Tibial nerve (tissue), 3 donors: ENCODE results near the gene ACSL1.

ENCODE experiments used
- CTCF ChIP-seq, 5 experiments: fragments of 200-600 bp in 3 of 5; fragments of 450-650 bp in 2 of 5; sonication (generic) in 3 of 5; IDR thresholded peaks; one replicate each; pipeline ENCODE4 v1.5.1; 2016 to 2019; ENCODE audit warnings: antibody characterized with exemption in 5 of 5, mild to moderate bottlenecking in 3 of 5, moderate library complexity in 2 of 5
- POLR2A ChIP-seq, 2 donors: fragments of 450-650 bp; IDR thresholded peaks; one replicate each; pipeline ENCODE4 v1.6.1; 2017; ENCODE audit warnings: antibody characterized with exemption in 2 of 2, mild to moderate bottlenecking in 2 of 2, moderate library complexity in 2 of 2

DNA sequence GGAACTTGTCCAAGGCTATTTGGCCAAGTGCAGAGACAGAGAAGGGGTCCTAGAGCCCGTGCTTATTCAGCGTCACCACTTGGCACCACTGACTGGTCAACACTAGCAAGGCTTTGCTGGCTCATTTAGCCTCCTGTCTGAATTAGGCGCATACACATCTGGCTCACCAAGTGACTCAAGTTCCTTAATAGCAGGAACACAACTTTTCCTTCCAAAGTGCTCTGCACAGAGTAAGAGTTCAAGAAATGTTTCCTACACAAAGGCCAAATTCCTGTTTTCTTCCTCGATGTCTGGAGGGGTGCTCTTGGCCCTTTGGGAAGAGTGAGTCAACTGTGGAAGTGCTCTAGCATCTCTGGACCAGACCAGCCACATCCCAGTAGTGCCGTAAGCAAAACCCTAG lies 65.1 kb downstream of the ACSL1 start:
- TF ChIP-seq CTCF (IDR thresholded peaks at IDR 0.05) (no peak), POLR2A (IDR thresholded peaks at IDR 0.05) (no peak)
